ENCODE measurements around the gene CTSK. TPM values are rescaled to one million over a fixed set of nuclear protein-coding genes. Genes with fewer than 3 reads are reported as not detected.
"Not testable (repeated sequence)": the region's sequence is repeated elsewhere in the genome, so short reads cannot be mapped to it uniquely, and the experiment has no call there.

The CTSK gene
- total RNA-seq, 4 donors from 2014 or later, result 42.0 to 87.9 (median 45.5) TPM

DNA sequence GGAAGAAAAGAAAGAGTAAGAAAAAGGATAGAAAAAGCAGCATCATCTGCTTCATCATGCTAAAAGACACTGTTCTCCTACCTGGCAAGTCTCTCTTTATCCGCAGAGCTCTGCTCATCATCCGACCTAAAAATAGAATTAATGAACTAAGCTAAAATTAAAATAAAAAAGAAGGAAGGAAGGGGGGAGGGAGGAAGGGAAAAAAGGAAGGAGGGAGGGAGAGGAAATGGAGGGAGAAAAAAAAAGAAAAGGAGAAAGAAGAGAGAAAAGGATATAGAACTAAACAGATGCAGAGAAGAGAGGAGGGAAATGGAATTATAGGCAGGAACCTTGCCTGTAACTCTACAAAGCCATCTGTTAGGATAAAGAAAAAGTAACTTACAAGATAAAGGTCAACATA is 34.3 kb upstream of the CTSK start:
- DNase-seq (ENCODE audit: low spot score in 2 of 2), result no peak
- no peaks in the 10 kb centered on the region for H3K27me3 ChIP-seq
- H3K9me3 ChIP-seq, result no peaks in the 10 kb centered on the region
- no peak overlapping the region for H3K4me3 ChIP-seq
- WGBS, 2 donors, result 53 to 60% methylated on average over 2 of the region's 2 CpGs
- TF ChIP-seq CTCF (IDR thresholded peaks at IDR 0.05), result no peak
- no peak for TF ChIP-seq EP300 (IDR thresholded peaks at IDR 0.05)
- TF ChIP-seq POLR2A (IDR thresholded peaks at IDR 0.05), result no peak
- H3K4me1 ChIP-seq, result peaks cover 0 to 13% (median 0%) of the 10 kb centered on the region in 4 donors
- H3K27ac ChIP-seq, result no peak overlapping the region
- peaks cover 0 to 29% (median 4%) of the 10 kb centered on the region in 3 donors for H3K36me3 ChIP-seq

- no peaks in the 10 kb centered on the region for H3K9me3 ChIP-seq
- no peak overlapping the region for H3K27ac ChIP-seq
- no peak for DNase-seq (ENCODE audit: low spot score in 2 of 2)
- TF ChIP-seq EP300 (IDR thresholded peaks at IDR 0.05), result no peak
- no peak for TF ChIP-seq CTCF (IDR thresholded peaks at IDR 0.05)
- TF ChIP-seq POLR2A (IDR thresholded peaks at IDR 0.05), result no peak
- H3K4me3 ChIP-seq, result no peak overlapping the region
- peaks cover 0 to 30% (median 4%) of the 10 kb centered on the region in 3 donors for H3K36me3 ChIP-seq
- H3K27me3 ChIP-seq, result no peaks in the 10 kb centered on the region
- 95 to 98% methylated on average over 3 of the region's 3 CpGs for WGBS, 2 donors
- H3K4me1 ChIP-seq, result peaks cover 0 to 15% (median 0%) of the 10 kb centered on the region in 4 donors
These were observed 33.6 kb upstream of the CTSK start for GRCh38 chr1:150841626-150842025.

- peaks cover 0 to 22% (median 0%) of the 10 kb centered on the region in 4 donors for H3K4me1 ChIP-seq
- not testable (repeated sequence) for H3K27ac ChIP-seq; H3K4me3 ChIP-seq; H3K9me3 ChIP-seq; H3K27me3 ChIP-seq; DNase-seq (ENCODE audit: low spot score in 2 of 2)
- H3K36me3 ChIP-seq, result peaks cover 0 to 37% (median 4%) of the 10 kb centered on the region in 3 donors
- WGBS, 2 donors, result 93 to 94% methylated on average over 11 of the region's 11 CpGs
These were observed 32.8 kb upstream of the CTSK start for GRCh38 chr1:150840850-150841249.

DNA sequence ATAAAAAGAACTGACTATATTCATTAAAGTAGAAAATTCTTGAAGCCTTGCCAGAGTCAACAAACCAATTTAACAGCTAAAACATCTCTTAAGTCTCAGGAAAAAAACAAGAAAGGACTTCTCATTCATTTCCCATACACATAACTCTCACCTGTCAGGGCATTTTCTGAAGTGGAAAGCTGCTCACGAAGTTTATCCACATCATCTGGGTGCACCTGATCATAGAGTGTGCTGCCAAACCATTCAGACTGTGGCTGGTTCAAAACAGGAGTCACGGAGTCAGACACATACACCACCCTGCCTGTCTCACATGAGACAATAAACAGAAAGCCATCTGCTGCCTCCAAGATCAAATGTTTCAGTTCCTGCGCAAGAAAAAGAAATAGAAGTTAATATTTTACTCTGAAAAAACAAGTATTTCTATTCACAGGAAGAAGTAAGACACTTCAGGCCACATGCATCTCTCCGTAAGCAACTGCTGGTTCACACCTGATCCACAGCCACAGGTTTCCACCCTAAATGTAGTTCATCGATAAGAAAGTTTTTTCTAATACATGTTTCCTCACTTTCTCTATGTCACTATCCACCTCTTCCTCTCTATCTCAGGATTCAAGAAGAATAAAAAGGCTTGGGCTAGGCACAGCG is 28.2 kb upstream of the CTSK start:
- H3K9me3 ChIP-seq, result no peaks in the 10 kb centered on the region
- peaks cover 0 to 13% (median 0%) of the 10 kb centered on the region in 4 donors for H3K4me1 ChIP-seq
- H3K27ac ChIP-seq, result peak overlapping the region in 1 of 4 donors; percentile 36
- WGBS, 2 donors, result 79% methylated on average over 6 of the region's 6 CpGs
- TF ChIP-seq EP300 (IDR thresholded peaks at IDR 0.05) (no peak), CTCF (IDR thresholded peaks at IDR 0.05) (no peak), POLR2A (IDR thresholded peaks at IDR 0.05) (no peak)
- H3K36me3 ChIP-seq, result peaks cover 0 to 69% (median 4%) of the 10 kb centered on the region in 3 donors
- H3K27me3 ChIP-seq, result no peaks in the 10 kb centered on the region
- no peak for DNase-seq (ENCODE audit: low spot score in 2 of 2)
- H3K4me3 ChIP-seq, result no peak overlapping the region

DNA sequence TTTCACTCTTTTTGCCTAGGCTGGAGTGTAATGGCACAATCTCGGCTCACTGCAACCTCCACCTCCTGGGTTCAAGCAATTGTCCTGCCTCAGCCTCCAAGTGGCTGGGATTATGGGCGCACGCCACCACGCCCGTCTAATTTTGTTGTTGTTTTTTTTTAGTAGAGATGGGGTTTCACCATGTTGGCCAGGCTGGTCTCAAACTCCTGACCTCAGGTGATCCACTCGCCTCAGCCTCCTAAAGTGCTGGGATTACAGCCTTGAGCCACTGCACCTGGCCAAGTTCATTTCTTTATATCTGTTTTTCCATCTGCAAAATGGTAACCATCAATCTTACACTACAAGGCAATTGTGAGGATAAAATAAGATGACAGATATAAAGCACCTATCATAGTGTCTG is 25.9 kb upstream of the CTSK start:
- Histone ChIP-seq H3K36me3 (peaks cover 0 to 85% (median 4%) of the 10 kb centered on the region in 3 donors), H3K4me1 (peaks cover 0 to 13% (median 0%) of the 10 kb centered on the region in 4 donors)
- DNase-seq (ENCODE audit: low spot score in 2 of 2); H3K27ac ChIP-seq; H3K27me3 ChIP-seq; H3K4me3 ChIP-seq; H3K9me3 ChIP-seq: not testable (repeated sequence)
- WGBS, 2 donors, result 94 to 95% methylated on average over 6 of the region's 6 CpGs

DNA sequence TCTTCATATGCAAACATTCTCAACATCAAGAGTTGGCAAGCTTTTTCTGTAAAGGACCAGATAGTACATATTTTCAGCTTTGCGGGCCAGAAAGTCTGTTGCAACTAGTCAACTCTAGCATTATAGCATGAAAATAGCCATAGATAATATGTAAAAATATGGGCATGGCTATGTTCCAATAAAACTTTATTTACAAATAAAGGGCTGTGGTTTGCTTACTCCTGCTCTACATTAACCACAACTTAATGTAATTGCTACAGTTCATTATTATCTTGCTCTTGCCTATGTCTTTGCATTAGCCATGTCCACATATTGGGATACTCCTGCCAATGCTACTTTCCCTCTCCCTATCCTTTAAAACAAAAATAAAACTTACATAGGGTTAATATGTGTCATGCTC is 24.5 kb upstream of the CTSK start:
- Histone ChIP-seq H3K27me3 (no peaks in the 10 kb centered on the region), H3K4me1 (peaks cover 0 to 13% (median 0%) of the 10 kb centered on the region in 4 donors), H3K9me3 (no peaks in the 10 kb centered on the region), H3K4me3 (no peak overlapping the region), H3K27ac (no peak overlapping the region), H3K36me3 (peaks cover 0 to 91% (median 0%) of the 10 kb centered on the region in 3 donors)
- no peak for DNase-seq (ENCODE audit: low spot score in 2 of 2)
- no peak for TF ChIP-seq EP300 (IDR thresholded peaks at IDR 0.05)
- 94 to 96% methylated on average over 1 of the region's 1 CpG for WGBS, 2 donors

Data from tibial nerve (tissue), 4 donors.